K562 (cell line): ENCODE data around the gene SOWAHA. TPM values are rescaled to one million over a fixed set of nuclear protein-coding genes. Genes with fewer than 3 reads are reported as not detected.

Experiments
- ATAC-seq: fragments of 200-7000 bp; cut with Tn5 transposase; 3 replicates; pipeline ENCODE4 v1.9.1; 2020; ENCODE audit warnings: moderate library complexity
- BruUV-seq: library from RNA; stranded (reverse); fragments of 400-500 nt; replicated peaks from 2 replicates; lab custom pipeline; 2021; lab: Mats Ljungman, UMichigan
- CTCF ChIA-PET: fragments of 300-600 bp; formaldehyde crosslinking; extraction: SDS; loops from one replicate; lab custom pipeline; 2021; ENCODE audit warnings: low intra/inter-chr PET ratio; lab: Yijun Ruan, JAX
- POLR2A ChIA-PET: fragments of 300-600, 350-650 bp; sonication (Branson Sonifier 250); formaldehyde crosslinking; extraction: SDS; loops from one replicate; lab custom pipeline; 2021; ENCODE audit warnings: antibody characterized with exemption, inconsistent platforms; lab: Yijun Ruan, JAX
- DNase-seq, 4 experiments: peaks; one replicate each; pipeline versions ENCODE4 v3.0.0 to v3.0.0-alpha.2; 2011 to 2018; ENCODE audit warnings: low spot score in 3 of 4, mixed read lengths in 3 of 4; ENCODE audit errors: extremely low read depth in 1 of 4
- FAIRE-seq: peaks from 2 replicates; lab custom pipeline; 2011; peaks lifted over from hg19 to GRCh38; lab: Jason Lieb, UNC
- H2AFZ ChIP-seq: 2 replicates; pipeline ENCODE4 v1.6.0; 2011; ENCODE audit warnings: low read depth, low read length, control low read depth, inconsistent platforms
- H3K27ac ChIP-seq: fragments of 200-600 bp; 3 replicates; pipeline ENCODE4 v1.8.0; 2011; ENCODE audit warnings: low read depth, mild to moderate bottlenecking, control low read depth, inconsistent platforms, low read length, moderate library complexity, mixed read lengths; ENCODE audit errors: extremely low read depth
- H3K27me3 ChIP-seq, 2 experiments: fragments of 300-600 bp in 1 of 2; 2 replicates in 1 of 2; 3 replicates in 1 of 2; pipeline versions ENCODE4 v1.6.0 to v1.8.0; 2011; ENCODE audit warnings: inconsistent platforms in 2 of 2, low read length in 2 of 2, mild to moderate bottlenecking in 1 of 2, mixed read lengths in 1 of 2, moderate library complexity in 1 of 2; ENCODE audit not compliant: control insufficient read depth in 2 of 2, insufficient read depth in 2 of 2
- H3K36me3 ChIP-seq: fragments of 300-600 bp; 3 replicates; pipeline ENCODE4 v1.8.0; 2011; ENCODE audit warnings: mild to moderate bottlenecking, low read length, inconsistent platforms; ENCODE audit not compliant: control insufficient read depth, insufficient read depth
- H3K4me1 ChIP-seq, 2 experiments: fragments of 200-600 bp in 1 of 2; replicated peaks in 1 of 2; 2 replicates in 1 of 2; 3 replicates in 1 of 2; pipeline versions ENCODE4 v1.5.1 to v1.8.0; 2011; ENCODE audit warnings: inconsistent platforms in 2 of 2, low read length in 2 of 2, mild to moderate bottlenecking in 1 of 2, mixed read lengths in 1 of 2, moderate library complexity in 1 of 2; ENCODE audit not compliant: control insufficient read depth in 2 of 2, insufficient read depth in 2 of 2
- H3K4me2 ChIP-seq: 2 replicates; pipeline ENCODE4 v1.6.1; 2011; ENCODE audit warnings: low read length, control low read depth, inconsistent platforms, mixed read lengths; ENCODE audit not compliant: insufficient read depth
- H3K4me3 ChIP-seq: fragments of 200-600 bp; sonication (generic), shearing (Covaris generic); 2 replicates; pipeline ENCODE4 v1.5.1; 2016; ENCODE audit warnings: control low read depth, inconsistent platforms
- H3K79me2 ChIP-seq: fragments of 200-600 bp; 3 replicates; pipeline ENCODE4 v1.8.0; 2011; ENCODE audit warnings: low read length, inconsistent platforms; ENCODE audit not compliant: control insufficient read depth, insufficient read depth
- H3K9ac ChIP-seq, 2 experiments: 2 replicates each; pipeline versions ENCODE4 v1.6.0 to v1.6.1; 2011; ENCODE audit warnings: low read depth in 2 of 2, low read length in 2 of 2, control low read depth in 1 of 2, inconsistent platforms in 1 of 2, mild to moderate bottlenecking in 1 of 2, mixed read lengths in 1 of 2; ENCODE audit not compliant: insufficient read depth in 1 of 2
- H3K9me1 ChIP-seq: one replicate; pipeline ENCODE4 v1.6.0; 2011; ENCODE audit warnings: inconsistent platforms, mild to moderate bottlenecking, low read length, moderate library complexity; ENCODE audit not compliant: control insufficient read depth, insufficient read depth
- H3K9me3 ChIP-seq: replicated peaks from 2 replicates; pipeline ENCODE4 v1.5.1; 2011; ENCODE audit warnings: low read depth, low read length, inconsistent platforms; ENCODE audit not compliant: control insufficient read depth, insufficient read depth
- H4K20me1 ChIP-seq: replicated peaks from 2 replicates; pipeline ENCODE4 v1.6.1; 2011; ENCODE audit warnings: low read length, inconsistent platforms, mixed read lengths; ENCODE audit not compliant: control insufficient read depth, insufficient read depth
- CBFA2T2 ChIP-seq: fragments of 450-650 bp; conservative IDR thresholded peaks from 2 replicates; pipeline ENCODE4 v1.6.1; 2017; ENCODE audit warnings: mild to moderate bottlenecking
- CBX1 ChIP-seq: sonication (generic); IDR thresholded peaks from 2 replicates; pipeline ENCODE4 v1.6.1; 2016; ENCODE audit warnings: antibody characterized with exemption, low read depth, mild to moderate bottlenecking
- E2F6 ChIP-seq, 2 experiments: IDR thresholded peaks; 2 replicates each; pipeline ENCODE4 v1.6.1; 2011; ENCODE audit warnings: borderline replicate concordance in 1 of 2, control low read depth in 1 of 2, low read depth in 1 of 2, low read length in 1 of 2, mild to moderate bottlenecking in 1 of 2, mixed read lengths in 1 of 2, moderate library complexity in 1 of 2; ENCODE audit not compliant: insufficient read depth in 1 of 2, insufficient read length in 1 of 2, poor library complexity in 1 of 2, severe bottlenecking in 1 of 2; ENCODE audit errors: extremely low read depth in 1 of 2
- IRF2 ChIP-seq: sonication (generic); formaldehyde crosslinking; IDR thresholded peaks from 2 replicates; pipeline ENCODE4 v1.8.1; 2022; ENCODE audit warnings: mild to moderate bottlenecking, missing genetic modification reagents
- MCM3 ChIP-seq: fragments of 450-650 bp; IDR thresholded peaks from 2 replicates; pipeline ENCODE4 v1.6.1; 2016
- POLR2B ChIP-seq: fragments of 450-650 bp; IDR thresholded peaks from 2 replicates; pipeline ENCODE4 v1.6.1; 2018; ENCODE audit warnings: low read depth; ENCODE audit not compliant: partially characterized antibody
- RBFOX2 ChIP-seq: fragments of 200-400 bp; formaldehyde crosslinking; IDR thresholded peaks from 2 replicates; pipeline ENCODE4 v1.6.1; 2017; ENCODE audit warnings: low read depth, mild to moderate bottlenecking, low read length, moderate library complexity
- SMARCE1 ChIP-seq: fragments of 450-650 bp; IDR thresholded peaks from 2 replicates; pipeline ENCODE4 v1.7.1; 2016; ENCODE audit warnings: mild to moderate bottlenecking
- TAF15 ChIP-seq: fragments of 200-400 bp; formaldehyde crosslinking; IDR thresholded peaks from 2 replicates; pipeline ENCODE4 v1.6.1; 2017; ENCODE audit warnings: mild to moderate bottlenecking, low read depth, low read length, moderate library complexity
- TBP ChIP-seq: optimal IDR thresholded peaks from 2 replicates; pipeline ENCODE3; 2011; ENCODE audit warnings: low read depth, low read length, improper control_type of control experiment
- ZHX1 ChIP-seq: fragments of 150-350 bp; conservative IDR thresholded peaks from 2 replicates; pipeline ENCODE4 v1.6.1; 2014; ENCODE audit warnings: low read length
- ZNF143 ChIP-seq: sonication (generic); formaldehyde crosslinking; IDR thresholded peaks from 2 replicates; pipeline ENCODE4 v1.9.0; 2022; ENCODE audit warnings: mild to moderate bottlenecking, missing genetic modification reagents
- ZNF174 ChIP-seq: fragments of 250-450 bp; sonication (Bioruptor Pico); IDR thresholded peaks from 2 replicates; pipeline ENCODE4 v1.4.0; 2020; ENCODE audit warnings: mild to moderate bottlenecking
- ZNF347 ChIP-seq: fragments of 450-650 bp; formaldehyde crosslinking; IDR thresholded peaks from 2 replicates; pipeline ENCODE4 v1.4.0; 2020; ENCODE audit warnings: low read depth, mild to moderate bottlenecking, moderate library complexity
- ZNF57 ChIP-seq: fragments of 450-650 bp; formaldehyde crosslinking; IDR thresholded peaks from 2 replicates; pipeline ENCODE4 v1.4.0; 2020; ENCODE audit warnings: mild to moderate bottlenecking, moderate library complexity
- whole genome bisulfite sequencing: fragments of 100-300 bp; shearing (Covaris generic); methylation state at CpG from one replicate; pipeline ENCODE4 v1.1.6; 2016; ENCODE audit warnings: low coverage, mixed read lengths; ENCODE audit not compliant: insufficient coverage; ENCODE audit errors: missing lambda C conversion rate; 5-methylcytosine and 5-hydroxymethylcytosine counted together
- in situ Hi-C: fragments of 300-500 bp; cut with MboI; formaldehyde crosslinking; loops from 4 replicates; pipeline ENCODE4 v1.15.0; 2018; ENCODE audit warnings: inconsistent platforms, mixed read lengths
- intact Hi-C: fragments of 100-400 bp; cut with micrococcal nuclease; formaldehyde crosslinking; loops from 2 replicates; pipeline ENCODE4 v1.14.2; 2022
- polyA plus RNA-seq, 8 experiments: library from polyadenylated mRNA; depleted of rRNA in 4 of 8; stranded (reverse) in 5 of 8; unstranded in 3 of 8; fragments of >200 nt; fragmentation: Nextera tagmentation in 2 of 8; fragmentation: Illumina TruSeq in 1 of 8; extraction: Ambion mirVana in 2 of 8; extraction: Trizol in 1 of 8; gene quantifications; 2 replicates each; pipeline versions ENCODE4 v1.2.1 to v1.2.3, GENCODE V29; 2011 to 2014; ENCODE audit warnings: inconsistent platforms in 1 of 8, missing spikeins in 1 of 8
- total RNA-seq, 7 experiments: library from RNA; depleted of rRNA in 6 of 7; stranded (reverse); fragments of >200 nt in 6 of 7; fragmentation: Illumina TruSeq in 2 of 7; extraction: Trizol in 2 of 7; gene quantifications; 2 replicates each; pipeline versions ENCODE4 v1.2.1 to v1.2.3, GENCODE V29; 2011 to 2021; ENCODE audit warnings: low replicate concordance in 1 of 7

The SOWAHA gene
- total and polyA plus RNA-seq, 9 of the 15 experiments (the other 6 are each of a cell fraction or from before 2014, with no cell fraction given), result not detected

- intact Hi-C loops, result no loop called here
These were observed 21.0 kb downstream of the SOWAHA start for GRCh38 chr5:132834057-132834456.

GRCh38 chr5:132836852-132837251 lies 23.8 kb downstream of the SOWAHA start:
- no peak for DNase-seq
- Histone ChIP-seq H3K4me3 (no peak overlapping the region), H2AFZ (no peak overlapping the region), H3K79me2 (no peaks in the 10 kb centered on the region), H3K27me3 (no peaks in the 10 kb centered on the region), H3K9me1 (no peaks in the 10 kb centered on the region), H4K20me1 (no peaks in the 10 kb centered on the region), H3K36me3 (no peaks in the 10 kb centered on the region), H3K4me1 (peaks cover 0 to 19% of the 10 kb centered on the region in 2 experiments; a peak in 3 of 5 replicates), H3K27ac (no peak overlapping the region), H3K9ac (no peak overlapping the region), H3K4me2 (no peak overlapping the region), H3K9me3 (no peaks in the 10 kb centered on the region)
- no peak for FAIRE-seq
- ChIA-PET POLR2A (interaction anchor here (0.6 kb wide), 1 partner anchor 407 kb away, joined by 5 read pairs; no protein-coding TSS in a partner anchor), CTCF (no interaction called here)
- ATAC-seq, result no peak
- intact Hi-C loops, result no loop called here
- TF ChIP-seq ZNF174 (CRISPR knock-in tag) (no peak), CBX1 (no peak), POLR2B (no peak), MCM3 (no peak), RBFOX2 (no peak), ZNF57 (CRISPR knock-in tag) (no peak), CBFA2T2 (no peak), ZHX1 (no peak), E2F6 (IDR thresholded peaks at IDR 0.05; ENCODE audit: borderline replicate concordance in 1 of 2, extremely low read depth in 1 of 2, insufficient read depth in 1 of 2, insufficient read length in 1 of 2, low read depth in 1 of 2, low read length in 1 of 2, poor library complexity in 1 of 2, severe bottlenecking in 1 of 2) (no peak)
- WGBS, result 100% methylated on average over 1 of the region's 1 CpG
- no TSS peak for BruUV-seq
- in situ Hi-C loops, result no loop called here

More at GRCh38 chr5:132834057-132834456, 21.0 kb downstream of the SOWAHA start:
- DNase-seq (no peak), ATAC-seq (no peak), FAIRE-seq (no peak)
- no peak for TF ChIP-seq ZNF347
- TF ChIP-seq TBP, result no peak
- no peak for TF ChIP-seq SMARCE1
- TF ChIP-seq ZNF143, result no peak
- TF ChIP-seq TAF15, result no peak
- TF ChIP-seq IRF2 (CRISPR knock-in tag), result no peak
- H3K27ac ChIP-seq, result no peak overlapping the region
- 79% methylated on average over 3 of the region's 3 CpGs for WGBS
- H2AFZ ChIP-seq, result no peak overlapping the region
- H3K4me1 ChIP-seq, result peaks cover 20 to 23% of the 10 kb centered on the region in 2 experiments; a peak in 4 of 5 replicates
- ChIA-PET POLR2A (interaction anchor here (1.1 to 1.7 kb wide), 2 partner anchors 15 to 39 kb away, joined by 3 to 9 read pairs; no protein-coding TSS in a partner anchor), CTCF (no interaction called here)
- H3K4me3 ChIP-seq, result no peak overlapping the region
- no peaks in the 10 kb centered on the region for H3K9me1 ChIP-seq
- peaks cover 14% of the 10 kb centered on the region for H3K79me2 ChIP-seq
- in situ Hi-C loops, result no loop called here
- H4K20me1 ChIP-seq, result no peaks in the 10 kb centered on the region
- peaks cover under 1% of the 10 kb centered on the region; the same call in 1 of the 3 replicates for H3K36me3 ChIP-seq
- H3K4me2 ChIP-seq, result no peak overlapping the region
- no peak overlapping the region for H3K9ac ChIP-seq
- BruUV-seq, result no TSS peak
- H3K27me3 ChIP-seq, result no peaks in the 10 kb centered on the region
- H3K9me3 ChIP-seq, result no peaks in the 10 kb centered on the region
